Measurements from ENCODE around the gene RYR3. TPM values are rescaled to one million over a fixed set of nuclear protein-coding genes. Genes with fewer than 3 reads are reported as not detected.

Gene RYR3
- total RNA-seq, 2 experiments from 2014 or later, result 0.06 to 0.32 TPM

GRCh38 chr15:33380406-33380805, 69.6 kb downstream of the RYR3 start:
- CTCF ChIA-PET (ENCODE audit: unreplicated experiment), result no interaction called here
- TF ChIP-seq CTCF (conservative IDR thresholded peaks at IDR 0.05; ENCODE audit: low read length) (no peak), EZH2phosphoT487 (IDR thresholded peaks at IDR 0.05; ENCODE audit: borderline replicate concordance, low read depth, low read length) (no peak)
- Histone ChIP-seq H3K4me2 (ENCODE audit: low read length) (no peak overlapping the region), H3K79me2 (ENCODE audit: insufficient read depth, low read depth, low read length) (no peaks in the 10 kb centered on the region), H3K4me1 (ENCODE audit: insufficient read depth, low read length, poor library complexity, severe bottlenecking) (peaks cover 19% of the 10 kb centered on the region), H3K27ac (ENCODE audit: low read depth, low read length, poor library complexity, severe bottlenecking) (no peak overlapping the region), H2AFZ (ENCODE audit: low read length) (no peak overlapping the region), H3K4me3 (ENCODE audit: low read depth, low read length, poor library complexity, severe bottlenecking) (no peak overlapping the region), H3K36me3 (ENCODE audit: insufficient read depth, low read length) (no peaks in the 10 kb centered on the region), H3K9me3 (ENCODE audit: low read length) (no peaks in the 10 kb centered on the region), H3K9me2 (ENCODE audit: insufficient read depth, low read length) (no peaks in the 10 kb centered on the region), H4K20me1 (ENCODE audit: insufficient read depth, low read length) (no peaks in the 10 kb centered on the region)
- no peak for DNase-seq (ENCODE audit: low spot score)
- POLR2A ChIA-PET, result no interaction called here
- intact Hi-C loops (cut with micrococcal nuclease; ENCODE audit: unreplicated experiment), result loop anchor here (5.0 kb wide), 1 partner anchor 58 kb away; no protein-coding TSS in a partner anchor
- BruUV-seq (replicated peaks), result no TSS peak

GRCh38 chr15:33382491-33382890, 71.7 kb downstream of the RYR3 start:
- intact Hi-C loops (cut with micrococcal nuclease; ENCODE audit: unreplicated experiment), result loop anchor here (5.0 kb wide), 1 partner anchor 60 kb away; no protein-coding TSS in a partner anchor
- Histone ChIP-seq H3K4me3 (ENCODE audit: low read depth, low read length, poor library complexity, severe bottlenecking) (no peak overlapping the region), H3K79me2 (ENCODE audit: insufficient read depth, low read depth, low read length) (no peaks in the 10 kb centered on the region), H3K9me2 (ENCODE audit: insufficient read depth, low read length) (no peaks in the 10 kb centered on the region), H3K36me3 (ENCODE audit: insufficient read depth, low read length) (no peaks in the 10 kb centered on the region), H3K27ac (ENCODE audit: low read depth, low read length, poor library complexity, severe bottlenecking) (no peak overlapping the region), H3K4me1 (ENCODE audit: insufficient read depth, low read length, poor library complexity, severe bottlenecking) (peaks cover 19% of the 10 kb centered on the region), H2AFZ (ENCODE audit: low read length) (peak overlapping the region; percentile 71; the same call in 1 of the 2 replicates), H3K9me3 (ENCODE audit: low read length) (no peaks in the 10 kb centered on the region), H4K20me1 (ENCODE audit: insufficient read depth, low read length) (no peaks in the 10 kb centered on the region), H3K4me2 (ENCODE audit: low read length) (peak overlapping the region; percentile 11; the same call in 1 of the 2 replicates)
- DNase-seq (ENCODE audit: low spot score), result no peak
- POLR2A ChIA-PET, result interaction anchor here (0.6 kb wide), 2 partner anchors 59 to 297 kb away, joined by 3 read pairs; no protein-coding TSS in a partner anchor
- BruUV-seq (replicated peaks), result no TSS peak
- CTCF ChIA-PET (ENCODE audit: unreplicated experiment), result no interaction called here
- TF ChIP-seq CTCF (conservative IDR thresholded peaks at IDR 0.05; ENCODE audit: low read length) (no peak), EZH2phosphoT487 (IDR thresholded peaks at IDR 0.05; ENCODE audit: borderline replicate concordance, low read depth, low read length) (no peak)

DNA sequence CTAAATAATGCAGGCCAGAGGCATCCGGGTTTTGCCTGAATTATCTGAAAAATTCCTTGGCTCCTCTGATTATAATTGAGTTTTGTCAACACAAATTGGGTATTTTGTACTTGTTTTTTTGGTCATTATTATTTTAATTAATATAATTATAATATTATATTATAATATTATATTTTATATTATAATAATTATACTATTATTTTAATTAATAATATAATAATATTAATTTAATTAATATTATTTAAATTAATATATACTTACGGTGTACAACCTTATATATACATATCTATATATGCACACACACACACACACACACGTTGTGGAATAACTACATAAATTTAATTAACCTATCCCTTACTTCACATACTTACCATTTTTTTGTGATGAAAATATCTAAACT, 73.5 kb downstream of the RYR3 start:
- no peaks in the 10 kb centered on the region for H3K9me2 ChIP-seq (ENCODE audit: insufficient read depth, low read length)
- no peak overlapping the region for H3K4me3 ChIP-seq (ENCODE audit: low read depth, low read length, poor library complexity, severe bottlenecking)
- BruUV-seq (replicated peaks), result no TSS peak
- no peak overlapping the region for H3K27ac ChIP-seq (ENCODE audit: low read depth, low read length, poor library complexity, severe bottlenecking)
- peaks cover 19% of the 10 kb centered on the region for H3K4me1 ChIP-seq (ENCODE audit: insufficient read depth, low read length, poor library complexity, severe bottlenecking)
- no peaks in the 10 kb centered on the region for H3K9me3 ChIP-seq (ENCODE audit: low read length)
- no peak for TF ChIP-seq EZH2phosphoT487 (IDR thresholded peaks at IDR 0.05; ENCODE audit: borderline replicate concordance, low read depth, low read length)
- no peak for TF ChIP-seq CTCF (conservative IDR thresholded peaks at IDR 0.05; ENCODE audit: low read length)
- H3K79me2 ChIP-seq (ENCODE audit: insufficient read depth, low read depth, low read length), result no peaks in the 10 kb centered on the region
- intact Hi-C loops (cut with micrococcal nuclease; ENCODE audit: unreplicated experiment), result loop anchor here (5.0 kb wide), 1 partner anchor 62 kb away; no protein-coding TSS in a partner anchor
- ChIA-PET CTCF (ENCODE audit: unreplicated experiment) (no interaction called here), POLR2A (no interaction called here)
- no peak for DNase-seq (ENCODE audit: low spot score)
- no peaks in the 10 kb centered on the region for H4K20me1 ChIP-seq (ENCODE audit: insufficient read depth, low read length)
- no peaks in the 10 kb centered on the region for H3K36me3 ChIP-seq (ENCODE audit: insufficient read depth, low read length)
- no peak overlapping the region for H2AFZ ChIP-seq (ENCODE audit: low read length)
- H3K4me2 ChIP-seq (ENCODE audit: low read length), result no peak overlapping the region

Measured in OCI-LY7 (cell line).